PC-9 (cell line): ENCODE measurements around the gene NEUROD2.

Experiments
- EZH2 ChIP-seq: fragments of 200-600 bp; sonication (generic); IDR thresholded peaks from 2 replicates; pipeline ENCODE4 v1.8.0; 2017; ENCODE audit warnings: antibody characterized with exemption, low read depth
- TF ChIP-seq, protein P1 (sequence below): fragments of 200-600 bp; sonication (generic); conservative IDR thresholded peaks from 2 replicates; pipeline ENCODE4 v1.6.1; 2017; ENCODE audit warnings: mixed run types, antibody characterized with exemption, mild to moderate bottlenecking, moderate library complexity

- TF ChIP-seq, protein P1, sequence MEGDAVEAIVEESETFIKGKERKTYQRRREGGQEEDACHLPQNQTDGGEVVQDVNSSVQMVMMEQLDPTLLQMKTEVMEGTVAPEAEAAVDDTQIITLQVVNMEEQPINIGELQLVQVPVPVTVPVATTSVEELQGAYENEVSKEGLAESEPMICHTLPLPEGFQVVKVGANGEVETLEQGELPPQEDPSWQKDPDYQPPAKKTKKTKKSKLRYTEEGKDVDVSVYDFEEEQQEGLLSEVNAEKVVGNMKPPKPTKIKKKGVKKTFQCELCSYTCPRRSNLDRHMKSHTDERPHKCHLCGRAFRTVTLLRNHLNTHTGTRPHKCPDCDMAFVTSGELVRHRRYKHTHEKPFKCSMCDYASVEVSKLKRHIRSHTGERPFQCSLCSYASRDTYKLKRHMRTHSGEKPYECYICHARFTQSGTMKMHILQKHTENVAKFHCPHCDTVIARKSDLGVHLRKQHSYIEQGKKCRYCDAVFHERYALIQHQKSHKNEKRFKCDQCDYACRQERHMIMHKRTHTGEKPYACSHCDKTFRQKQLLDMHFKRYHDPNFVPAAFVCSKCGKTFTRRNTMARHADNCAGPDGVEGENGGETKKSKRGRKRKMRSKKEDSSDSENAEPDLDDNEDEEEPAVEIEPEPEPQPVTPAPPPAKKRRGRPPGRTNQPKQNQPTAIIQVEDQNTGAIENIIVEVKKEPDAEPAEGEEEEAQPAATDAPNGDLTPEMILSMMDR = no peak
- no peak for TF ChIP-seq EZH2
Observed at GRCh38 chr17:39627712-39628516, 20.2 kb upstream of the NEUROD2 start.
